Measurements from ENCODE around the gene RB1.

GRCh38 chr13:48266701-48267639, 36.6 kb upstream of the RB1 start:
- TF ChIP-seq CTCF (IDR thresholded peaks at IDR 0.05) (no peak), POLR2A (IDR thresholded peaks at IDR 0.05) (no peak)

All from esophagus squamous epithelium (tissue), 4 donors.